H9 (cell line): ENCODE results near the gene PRKX. TPM values are rescaled to one million over a fixed set of nuclear protein-coding genes. Genes with fewer than 3 reads are reported as not detected.

Experiments
- DNase-seq: peaks from one replicate; pipeline ENCODE4 v3.0.0-alpha.2; 2017
- H2AFZ ChIP-seq: one replicate; pipeline ENCODE4 v1.6.1; 2013; ENCODE audit warnings: mild to moderate bottlenecking, low read length, control low read depth, moderate library complexity
- H2AK5ac ChIP-seq: 2 replicates; pipeline ENCODE4 v1.6.1; 2013; ENCODE audit warnings: low read length, control low read depth, mixed read lengths; ENCODE audit not compliant: insufficient read length
- H2BK120ac ChIP-seq: one replicate; pipeline ENCODE4 v1.6.1; 2013; ENCODE audit warnings: low read depth, mild to moderate bottlenecking, low read length, control low read depth, inconsistent platforms; ENCODE audit not compliant: poor library complexity, severe bottlenecking
- H2BK12ac ChIP-seq: 2 replicates; pipeline ENCODE4 v1.6.1; 2013; ENCODE audit warnings: low read length, control low read depth, mixed read lengths, low read depth; ENCODE audit not compliant: insufficient read length
- H2BK15ac ChIP-seq: 2 replicates; pipeline ENCODE4 v1.6.1; 2013; ENCODE audit warnings: low read depth, low read length, control low read depth
- H2BK20ac ChIP-seq: one replicate; pipeline ENCODE4 v1.6.1; 2013; ENCODE audit warnings: low read depth, mild to moderate bottlenecking, low read length, control low read depth, inconsistent platforms; ENCODE audit not compliant: poor library complexity, severe bottlenecking
- H2BK5ac ChIP-seq: 2 replicates; pipeline ENCODE4 v1.6.1; 2013; ENCODE audit warnings: low read length, control low read depth, mixed read lengths; ENCODE audit not compliant: insufficient read length
- H3K14ac ChIP-seq: 2 replicates; pipeline ENCODE4 v1.6.1; 2013; ENCODE audit warnings: low read length, control low read depth; ENCODE audit not compliant: insufficient read depth
- H3K18ac ChIP-seq: 2 replicates; pipeline ENCODE4 v1.6.1; 2013; ENCODE audit warnings: low read depth, mild to moderate bottlenecking, mixed read lengths, low read length, control low read depth; ENCODE audit not compliant: insufficient read length
- H3K23ac ChIP-seq: 2 replicates; pipeline ENCODE4 v1.6.1; 2013; ENCODE audit warnings: low read length, control low read depth, mixed read lengths, low read depth; ENCODE audit not compliant: insufficient read length
- H3K23me2 ChIP-seq: 2 replicates; pipeline ENCODE4 v1.6.1; 2013; ENCODE audit warnings: low read depth, mild to moderate bottlenecking, mixed read lengths, low read length, control low read depth; ENCODE audit not compliant: insufficient read length, poor library complexity, severe bottlenecking
- H3K27ac ChIP-seq: 2 replicates; pipeline ENCODE4 v1.5.1; 2013; ENCODE audit warnings: low read length, control low read depth, mixed read lengths, low read depth; ENCODE audit not compliant: insufficient read length
- H3K27me3 ChIP-seq: 2 replicates; pipeline ENCODE4 v1.6.1; 2013; ENCODE audit warnings: low read length, control low read depth, inconsistent platforms; ENCODE audit not compliant: insufficient read depth
- H3K4ac ChIP-seq: 2 replicates; pipeline ENCODE4 v1.6.1; 2013; ENCODE audit warnings: low read depth, mild to moderate bottlenecking, control low read depth, inconsistent platforms, low read length, moderate library complexity
- H3K4me1 ChIP-seq: 2 replicates; pipeline ENCODE4 v1.6.1; 2013; ENCODE audit warnings: low read length, control low read depth, inconsistent platforms; ENCODE audit not compliant: insufficient read depth
- H3K4me2 ChIP-seq: 2 replicates; pipeline ENCODE4 v1.6.1; 2013; ENCODE audit warnings: low read length, control low read depth, mixed read lengths; ENCODE audit not compliant: insufficient read length, insufficient read depth
- H3K56ac ChIP-seq: 2 replicates; pipeline ENCODE4 v1.6.1; 2013; ENCODE audit warnings: low read depth, mild to moderate bottlenecking, mixed read lengths, low read length, control low read depth; ENCODE audit not compliant: insufficient read length
- H3K79me1 ChIP-seq: 2 replicates; pipeline ENCODE4 v1.6.1; 2013; ENCODE audit warnings: low read depth, mild to moderate bottlenecking, moderate library complexity, low read length, control low read depth, inconsistent platforms; ENCODE audit not compliant: insufficient read depth, poor library complexity, severe bottlenecking
- H3K79me2 ChIP-seq: 2 replicates; pipeline ENCODE4 v1.6.1; 2013; ENCODE audit warnings: low read length, control low read depth, inconsistent platforms; ENCODE audit not compliant: insufficient read depth
- H3K9ac ChIP-seq: 2 replicates; pipeline ENCODE4 v1.6.1; 2013; ENCODE audit warnings: low read length, control low read depth, mixed read lengths; ENCODE audit not compliant: insufficient read length; ENCODE audit errors: extremely low read depth
- H3K9me3 ChIP-seq: one replicate; pipeline ENCODE4 v1.6.1; 2013; ENCODE audit warnings: low read depth, low read length, inconsistent platforms; ENCODE audit not compliant: control insufficient read depth
- H3T11ph ChIP-seq: one replicate; pipeline ENCODE4 v1.6.1; 2013; ENCODE audit warnings: mild to moderate bottlenecking, low read length, control low read depth, inconsistent platforms
- H4K20me1 ChIP-seq: one replicate; pipeline ENCODE4 v1.6.1; 2013; ENCODE audit not compliant: control insufficient read depth, insufficient read length, insufficient read depth
- H4K5ac ChIP-seq: 2 replicates; pipeline ENCODE4 v1.6.1; 2013; ENCODE audit warnings: low read depth, mild to moderate bottlenecking, mixed read lengths, low read length, control low read depth; ENCODE audit not compliant: insufficient read length
- H4K8ac ChIP-seq: replicated peaks from 2 replicates; pipeline ENCODE4 v1.6.1; 2013; ENCODE audit warnings: low read length, control low read depth, mixed read lengths, low read depth; ENCODE audit not compliant: insufficient read length
- H4K91ac ChIP-seq: 2 replicates; pipeline ENCODE4 v1.6.1; 2013; ENCODE audit warnings: low read depth, mild to moderate bottlenecking, moderate library complexity, mixed read lengths, low read length, control low read depth; ENCODE audit not compliant: insufficient read length
- H3K27ac Mint-ChIP-seq, 3 experiments: 2 replicates in 2 of 3; 3 replicates in 1 of 3; pipeline ENCODE4 v1.8.0; 2020 to 2021; ENCODE audit warnings: mixed read lengths in 3 of 3, mild to moderate bottlenecking in 1 of 3, moderate library complexity in 1 of 3
- H3K27me3 Mint-ChIP-seq: 2 replicates; pipeline ENCODE4 v1.8.0; 2021; ENCODE audit warnings: low read depth, mild to moderate bottlenecking, moderate library complexity, mixed read lengths
- H3K36me3 Mint-ChIP-seq, 3 experiments: 2 replicates in 2 of 3; 3 replicates in 1 of 3; pipeline ENCODE4 v1.8.0; 2020 to 2021; ENCODE audit warnings: low read depth in 3 of 3, mixed read lengths in 3 of 3; ENCODE audit not compliant: insufficient read depth in 1 of 3
- H3K4me1 Mint-ChIP-seq, 2 experiments: 2 replicates each; pipeline ENCODE4 v1.8.0; 2020; ENCODE audit warnings: mixed read lengths in 2 of 2
- H3K4me3 Mint-ChIP-seq, 2 experiments: 2 replicates in 1 of 2; 3 replicates in 1 of 2; pipeline ENCODE4 v1.8.0; 2020 to 2021; ENCODE audit warnings: mild to moderate bottlenecking in 2 of 2, mixed read lengths in 2 of 2, moderate library complexity in 1 of 2
- H3K9me3 Mint-ChIP-seq, 2 experiments: 2 replicates in 1 of 2; 3 replicates in 1 of 2; pipeline ENCODE4 v1.8.0; 2020; ENCODE audit warnings: mild to moderate bottlenecking in 2 of 2, mixed read lengths in 2 of 2, moderate library complexity in 1 of 2
- WGBS: extraction: QIAGEN DNeasy Blood & Tissue Kit; methylation state at CpG from one replicate; pipeline ENCODE4 v1.1.7; 2013; ENCODE audit warnings: missing lambda C conversion rate, low lambda C conversion rate, mixed read lengths; ENCODE audit not compliant: insufficient read length; ENCODE audit errors: extremely low coverage; 5-methylcytosine and 5-hydroxymethylcytosine counted together
- total RNA-seq: library from RNA; stranded (reverse); gene quantifications from 2 replicates; pipeline ENCODE4 v1.2.1, GENCODE V29; 2021
- TF ChIP-seq, protein P1 (sequence below): fragments of 200-600 bp; sonication (generic); conservative IDR thresholded peaks from 3 replicates; pipeline ENCODE4 v1.8.0; 2021; ENCODE audit warnings: antibody characterized with exemption, mild to moderate bottlenecking

PRKX gene
- total RNA-seq, 1 experiment from 2014 or later, result 108 TPM

DNA sequence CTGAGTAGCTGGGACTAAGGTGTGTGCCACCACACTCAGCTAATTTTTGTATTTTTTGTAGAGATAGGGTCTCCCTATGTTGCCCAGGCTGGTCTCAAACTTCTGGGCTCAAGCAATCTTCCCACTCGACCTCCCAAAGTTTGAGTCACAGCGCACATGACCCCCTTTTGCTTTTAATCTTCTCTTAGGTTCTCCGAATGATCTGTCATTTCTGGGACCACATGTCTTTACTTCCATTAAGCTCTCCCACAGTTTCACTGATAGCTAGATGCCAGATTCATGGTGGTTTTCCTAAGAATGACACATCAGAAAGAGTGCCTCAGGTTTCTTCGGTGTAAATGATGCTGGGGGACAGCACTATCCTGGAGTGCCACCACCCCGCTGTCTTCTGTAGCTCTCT lies 17.9 kb downstream of the PRKX start:
- no peak overlapping the region for H2AFZ ChIP-seq
- H3K79me2 ChIP-seq, result peaks cover 26% of the 10 kb centered on the region; the same call in 1 of the 2 replicates
- TF ChIP-seq, protein P1, sequence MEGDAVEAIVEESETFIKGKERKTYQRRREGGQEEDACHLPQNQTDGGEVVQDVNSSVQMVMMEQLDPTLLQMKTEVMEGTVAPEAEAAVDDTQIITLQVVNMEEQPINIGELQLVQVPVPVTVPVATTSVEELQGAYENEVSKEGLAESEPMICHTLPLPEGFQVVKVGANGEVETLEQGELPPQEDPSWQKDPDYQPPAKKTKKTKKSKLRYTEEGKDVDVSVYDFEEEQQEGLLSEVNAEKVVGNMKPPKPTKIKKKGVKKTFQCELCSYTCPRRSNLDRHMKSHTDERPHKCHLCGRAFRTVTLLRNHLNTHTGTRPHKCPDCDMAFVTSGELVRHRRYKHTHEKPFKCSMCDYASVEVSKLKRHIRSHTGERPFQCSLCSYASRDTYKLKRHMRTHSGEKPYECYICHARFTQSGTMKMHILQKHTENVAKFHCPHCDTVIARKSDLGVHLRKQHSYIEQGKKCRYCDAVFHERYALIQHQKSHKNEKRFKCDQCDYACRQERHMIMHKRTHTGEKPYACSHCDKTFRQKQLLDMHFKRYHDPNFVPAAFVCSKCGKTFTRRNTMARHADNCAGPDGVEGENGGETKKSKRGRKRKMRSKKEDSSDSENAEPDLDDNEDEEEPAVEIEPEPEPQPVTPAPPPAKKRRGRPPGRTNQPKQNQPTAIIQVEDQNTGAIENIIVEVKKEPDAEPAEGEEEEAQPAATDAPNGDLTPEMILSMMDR, result no peak
- no peak overlapping the region for H4K5ac ChIP-seq
- H4K20me1 ChIP-seq, result no peaks in the 10 kb centered on the region
- no peak for DNase-seq
- no peak overlapping the region for H2BK20ac ChIP-seq
- no peak overlapping the region for H2BK12ac ChIP-seq
- H2BK15ac ChIP-seq, result no peak overlapping the region
- H2BK5ac ChIP-seq, result no peak overlapping the region
- H3K4me3 Mint-ChIP-seq, result no peak overlapping the region
- H4K91ac ChIP-seq, result no peak overlapping the region
- no peak overlapping the region for H3K4me2 ChIP-seq
- no peak overlapping the region for H4K8ac ChIP-seq
- no CpG with 5 or more reads among the region's 5 CpGs for WGBS
- no peak overlapping the region for H3K14ac ChIP-seq
- peaks cover 52 to 63% of the 10 kb centered on the region in 2 experiments for H3K4me1 Mint-ChIP-seq
- H2AK5ac ChIP-seq, result no peak overlapping the region
- no peak overlapping the region for H3K27ac ChIP-seq
- no peak overlapping the region for H3K56ac ChIP-seq
- no peak overlapping the region for H3K4ac ChIP-seq
- peaks cover 6% of the 10 kb centered on the region; the same call in 1 of the 2 replicates for H3K4me1 ChIP-seq
- peaks cover 2 to 15% of the 10 kb centered on the region in 2 experiments; a peak in 2 of 5 replicates for H3K9me3 Mint-ChIP-seq
- no peaks in the 10 kb centered on the region for H3K23me2 ChIP-seq
- no peak overlapping the region for H3K9ac ChIP-seq
- peaks cover 3% of the 10 kb centered on the region for H3K79me1 ChIP-seq
- peaks cover 14 to 47% (median 18%) of the 10 kb centered on the region in 3 experiments for H3K36me3 Mint-ChIP-seq
- H3K23ac ChIP-seq, result no peak overlapping the region
- H3K27me3 ChIP-seq, result no peaks in the 10 kb centered on the region
- H3K9me3 ChIP-seq, result no peaks in the 10 kb centered on the region
- no peak overlapping the region for H3K18ac ChIP-seq
- peak overlapping the region; percentile 19 to 65 (median 62); a peak in 3 of 7 replicates for H3K27ac Mint-ChIP-seq
- no peaks in the 10 kb centered on the region for H3K27me3 Mint-ChIP-seq
- no peak overlapping the region for H3T11ph ChIP-seq
- H2BK120ac ChIP-seq, result no peak overlapping the region
